ENCODE data around the gene FARSA.
A peak's percentile ranks its signal among the peaks of the same experiment; 100 is the strongest.
"Not testable (repeated sequence)": the region's sequence is repeated elsewhere in the genome, so short reads cannot be mapped to it uniquely, and the experiment has no call there.

FARSA gene

GRCh38 chr19:12915860-12916259 lies 17.7 kb downstream of the FARSA start:
- not testable (repeated sequence) for DNase-seq; H3K27me3 Mint-ChIP-seq; ATAC-seq (replicated peaks); H3K27ac Mint-ChIP-seq; H3K9me3 Mint-ChIP-seq; H3K4me3 Mint-ChIP-seq
- Mint-ChIP-seq H3K4me1 (ENCODE audit: low read depth in 2 of 2) (peaks cover 14 to 15% of the 10 kb centered on the region in 2 donors), H3K36me3 (ENCODE audit: insufficient read depth) (peaks cover 16% of the 10 kb centered on the region)

- ATAC-seq (replicated peaks) (peak; percentile 85), DNase-seq (peak; percentile 18 to 38 (median 26))
- H3K36me3 Mint-ChIP-seq (ENCODE audit: insufficient read depth) = peaks cover 6% of the 10 kb centered on the region
- H3K4me1 Mint-ChIP-seq (ENCODE audit: low read depth in 2 of 2) = peaks cover 11 to 12% of the 10 kb centered on the region in 2 donors
- H3K9me3 Mint-ChIP-seq = no peaks in the 10 kb centered on the region
- no peaks in the 10 kb centered on the region for H3K27me3 Mint-ChIP-seq
- peak overlapping the region; percentile 52 to 69 for H3K4me3 Mint-ChIP-seq
- peak overlapping the region; percentile 89 to 97 for H3K27ac Mint-ChIP-seq
Observed at GRCh38 chr19:12913851-12914690, 19.4 kb downstream of the FARSA start.

GRCh38 chr19:12913011-12913561 lies 20.4 kb downstream of the FARSA start:
- no peak for ATAC-seq (replicated peaks)
- peaks cover 6 to 9% of the 10 kb centered on the region in 2 donors for H3K4me1 Mint-ChIP-seq (ENCODE audit: low read depth in 2 of 2)
- DNase-seq = no peak
- H3K27ac Mint-ChIP-seq = peak overlapping the region in 1 of 2 donors; percentile 97
- no peaks in the 10 kb centered on the region for H3K9me3 Mint-ChIP-seq
- H3K36me3 Mint-ChIP-seq (ENCODE audit: insufficient read depth) = peaks cover 5% of the 10 kb centered on the region
- H3K4me3 Mint-ChIP-seq = no peak overlapping the region
- H3K27me3 Mint-ChIP-seq = no peaks in the 10 kb centered on the region

DNA sequence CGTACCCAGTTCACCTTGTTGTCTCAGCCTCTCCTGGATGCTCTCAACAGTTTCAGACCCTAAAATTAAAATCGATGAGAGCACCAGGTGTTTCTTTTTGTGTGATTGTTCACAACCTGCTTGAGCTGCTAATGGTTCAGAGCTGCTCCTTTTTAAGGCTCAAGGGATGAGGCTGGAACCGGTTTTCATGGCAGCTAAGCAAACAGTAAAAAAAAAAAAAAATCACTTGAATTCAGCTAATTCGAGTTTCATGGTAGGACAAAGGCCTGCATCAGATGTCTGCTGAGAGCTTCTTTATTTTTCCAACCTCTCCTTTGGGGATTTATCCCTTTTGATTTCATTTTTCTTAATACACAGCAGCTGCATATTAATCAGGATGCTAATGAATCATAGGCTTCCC lies 20.9 kb downstream of the FARSA start:
- Mint-ChIP-seq H3K27ac (peak overlapping the region in 1 of 2 donors; percentile 85), H3K4me3 (no peak overlapping the region), H3K4me1 (ENCODE audit: low read depth in 2 of 2) (peaks cover 6 to 9% of the 10 kb centered on the region in 2 donors), H3K36me3 (ENCODE audit: insufficient read depth) (peaks cover 5% of the 10 kb centered on the region), H3K27me3 (no peaks in the 10 kb centered on the region), H3K9me3 (no peaks in the 10 kb centered on the region)
- DNase-seq (no peak), ATAC-seq (replicated peaks) (no peak)

DNA sequence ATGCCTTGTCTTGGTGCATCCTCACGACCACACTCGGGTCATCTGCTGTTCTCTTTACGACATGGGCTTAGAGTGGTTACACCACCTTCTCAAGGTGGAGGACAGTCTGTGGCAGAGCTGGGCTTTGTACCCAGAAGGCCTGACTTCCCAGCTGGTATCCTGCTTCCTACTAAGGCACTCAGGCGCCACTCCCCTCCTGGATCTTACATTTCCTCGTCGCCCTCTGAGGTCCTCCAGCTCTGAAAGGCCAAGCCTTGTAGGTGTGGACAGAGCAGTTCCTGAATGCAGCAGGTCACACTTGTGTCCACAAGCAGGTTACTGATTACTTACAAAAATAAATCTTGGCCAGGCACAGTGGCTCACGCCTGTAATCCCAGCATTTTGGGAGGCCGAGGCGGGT lies 26.3 kb downstream of the FARSA start:
- Mint-ChIP-seq H3K27me3 (no peaks in the 10 kb centered on the region), H3K27ac (no peak overlapping the region), H3K4me3 (no peak overlapping the region), H3K9me3 (no peaks in the 10 kb centered on the region), H3K4me1 (ENCODE audit: low read depth in 2 of 2) (no peaks in the 10 kb centered on the region), H3K36me3 (ENCODE audit: insufficient read depth) (peaks cover 5% of the 10 kb centered on the region)
- ATAC-seq (replicated peaks) (no peak), DNase-seq (no peak)

DNA sequence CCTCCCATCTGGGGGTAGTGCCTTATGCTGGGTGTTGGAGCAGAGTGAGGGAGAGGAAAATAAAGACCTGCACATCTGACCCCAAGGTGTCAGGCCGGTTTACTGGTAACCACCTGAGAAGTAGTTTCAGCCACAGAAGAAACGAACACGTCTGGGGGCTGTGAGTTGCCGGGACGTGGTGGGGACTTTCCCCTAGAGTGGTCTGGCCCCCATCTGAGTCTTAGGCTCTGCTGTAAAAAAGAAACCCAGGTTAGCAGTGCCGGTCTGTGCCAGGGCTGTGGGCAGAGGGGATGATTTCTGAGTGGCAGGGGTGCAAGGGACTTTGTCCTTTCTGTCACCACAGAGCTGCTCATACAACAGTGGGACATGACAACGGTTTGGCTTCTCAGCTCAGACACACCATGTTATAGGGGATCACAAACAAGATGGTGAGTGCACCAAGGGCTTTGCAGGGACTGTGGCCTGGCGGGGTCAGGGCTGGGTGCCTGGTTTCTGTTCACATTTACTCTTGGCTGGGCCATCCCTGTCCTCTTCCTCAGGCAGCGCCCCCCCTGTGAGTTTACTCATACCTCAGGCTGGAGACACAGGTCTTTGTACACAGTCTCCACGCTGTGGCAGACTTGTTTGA lies 33.5 kb downstream of the FARSA start:
- peak overlapping the region in 1 of 2 donors; percentile 28 for H3K27ac Mint-ChIP-seq
- peaks cover 2 to 3% of the 10 kb centered on the region in 2 donors for H3K4me1 Mint-ChIP-seq (ENCODE audit: low read depth in 2 of 2)
- H3K36me3 Mint-ChIP-seq (ENCODE audit: insufficient read depth) = peaks cover 17% of the 10 kb centered on the region
- H3K9me3 Mint-ChIP-seq = no peaks in the 10 kb centered on the region
- no peaks in the 10 kb centered on the region for H3K27me3 Mint-ChIP-seq
- DNase-seq (no peak), ATAC-seq (replicated peaks) (peak; percentile 29)
- no peak overlapping the region for H3K4me3 Mint-ChIP-seq

GRCh38 chr19:12896460-12896859 lies 37.1 kb downstream of the FARSA start:
- no peak for DNase-seq
- Mint-ChIP-seq H3K4me3 (no peak overlapping the region), H3K9me3 (no peaks in the 10 kb centered on the region), H3K36me3 (ENCODE audit: insufficient read depth) (peaks cover 20% of the 10 kb centered on the region), H3K4me1 (ENCODE audit: low read depth in 2 of 2) (peaks cover 8 to 10% of the 10 kb centered on the region in 2 donors), H3K27ac (no peak overlapping the region), H3K27me3 (no peaks in the 10 kb centered on the region)
- ATAC-seq (replicated peaks) = no peak

- Mint-ChIP-seq H3K9me3 (no peaks in the 10 kb centered on the region), H3K27me3 (no peaks in the 10 kb centered on the region), H3K4me1 (ENCODE audit: low read depth in 2 of 2) (peaks cover 17 to 18% of the 10 kb centered on the region in 2 donors), H3K27ac (peak overlapping the region in 1 of 2 donors; percentile 67), H3K36me3 (ENCODE audit: insufficient read depth) (peaks cover 34% of the 10 kb centered on the region), H3K4me3 (peak overlapping the region in 1 of 2 donors; percentile 99)
- no peak for ATAC-seq (replicated peaks)
- DNase-seq = no peak
Observed at GRCh38 chr19:12893582-12893981, 39.9 kb downstream of the FARSA start.

DNA sequence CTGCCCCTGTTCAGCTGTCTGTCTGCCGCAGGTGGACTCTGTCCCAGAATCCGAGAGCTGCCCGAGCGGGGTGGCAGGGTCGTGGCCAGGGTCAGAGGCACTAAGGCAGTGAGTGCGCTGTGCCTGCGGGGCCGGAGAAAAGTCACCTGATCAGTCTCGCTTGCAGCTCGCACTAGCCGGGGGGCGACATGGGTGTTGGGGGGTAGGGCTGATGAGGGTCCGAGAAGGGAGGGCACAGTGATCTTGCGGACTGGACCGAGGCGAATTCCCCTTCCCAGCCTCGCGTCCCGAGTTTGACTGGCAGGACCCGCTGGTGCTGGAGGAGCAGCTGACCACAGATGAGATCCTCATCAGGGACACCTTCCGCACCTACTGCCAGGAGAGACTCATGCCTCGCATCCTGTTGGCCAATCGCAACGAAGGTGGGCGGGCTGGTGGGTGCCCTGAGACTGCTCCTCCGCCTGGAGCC lies 41.9 kb downstream of the FARSA start:
- Mint-ChIP-seq H3K27ac (peak overlapping the region; percentile 92 to 96), H3K36me3 (ENCODE audit: insufficient read depth) (peaks cover 29% of the 10 kb centered on the region), H3K27me3 (no peaks in the 10 kb centered on the region), H3K4me1 (ENCODE audit: low read depth in 2 of 2) (peaks cover 18% of the 10 kb centered on the region in 2 donors), H3K4me3 (peak overlapping the region; percentile 96 to 99), H3K9me3 (no peaks in the 10 kb centered on the region)
- DNase-seq (no peak), ATAC-seq (replicated peaks) (no peak)

GRCh38 chr19:12890787-12891552 lies 42.5 kb downstream of the FARSA start, which contains the start of gene GCDH:
TSS of gene GCDH (plus strand) at chr19:12891160. CDS start at chr19:12891305, 145 bp downstream.
- Mint-ChIP-seq H3K27ac (peak within 1 kb of the TSS; percentile 92 to 96), H3K4me1 (ENCODE audit: low read depth in 2 of 2) (peaks cover 21% of the 10 kb centered on the region in 2 donors), H3K4me3 (peak within 1 kb of the TSS; percentile 96 to 99), H3K27me3 (no peaks in the 10 kb centered on the region), H3K9me3 (no peaks in the 10 kb centered on the region), H3K36me3 (ENCODE audit: insufficient read depth) (peaks cover 30% of the 10 kb centered on the region)
- ATAC-seq (replicated peaks) = peak; percentile 91
- peak; percentile 91 to 95 (median 93) for DNase-seq

DNA sequence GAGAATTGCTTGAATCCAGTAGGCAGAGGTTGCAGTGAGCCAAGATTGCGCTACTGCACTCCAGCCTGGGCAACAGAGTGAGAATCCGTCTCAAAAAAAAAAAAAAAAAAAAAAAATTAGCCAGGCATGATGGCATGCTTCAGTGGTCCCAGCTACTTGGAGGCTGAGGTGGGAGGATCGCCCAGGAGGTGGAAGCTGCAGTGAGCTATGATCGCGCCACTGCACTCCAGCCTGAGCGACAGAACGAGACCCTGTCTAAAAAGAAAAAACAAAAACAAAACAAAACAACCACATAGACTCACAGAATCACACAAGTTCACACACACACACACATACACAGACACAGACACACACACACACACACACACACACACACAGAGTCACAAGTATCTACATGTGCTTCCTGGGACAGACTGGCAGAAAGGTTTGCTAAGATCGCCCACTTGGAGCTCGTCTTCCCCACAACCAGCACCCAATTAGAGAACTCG lies 43.2 kb downstream of the FARSA start:
- H3K27me3 Mint-ChIP-seq; H3K9me3 Mint-ChIP-seq; ATAC-seq (replicated peaks); DNase-seq: not testable (repeated sequence)
- Mint-ChIP-seq H3K4me1 (ENCODE audit: low read depth in 2 of 2) (peaks cover 21% of the 10 kb centered on the region in 2 donors), H3K27ac (peak overlapping the region; percentile 92 to 96), H3K4me3 (peak overlapping the region; percentile 96 to 99), H3K36me3 (ENCODE audit: insufficient read depth) (peaks cover 24% of the 10 kb centered on the region)

DNA sequence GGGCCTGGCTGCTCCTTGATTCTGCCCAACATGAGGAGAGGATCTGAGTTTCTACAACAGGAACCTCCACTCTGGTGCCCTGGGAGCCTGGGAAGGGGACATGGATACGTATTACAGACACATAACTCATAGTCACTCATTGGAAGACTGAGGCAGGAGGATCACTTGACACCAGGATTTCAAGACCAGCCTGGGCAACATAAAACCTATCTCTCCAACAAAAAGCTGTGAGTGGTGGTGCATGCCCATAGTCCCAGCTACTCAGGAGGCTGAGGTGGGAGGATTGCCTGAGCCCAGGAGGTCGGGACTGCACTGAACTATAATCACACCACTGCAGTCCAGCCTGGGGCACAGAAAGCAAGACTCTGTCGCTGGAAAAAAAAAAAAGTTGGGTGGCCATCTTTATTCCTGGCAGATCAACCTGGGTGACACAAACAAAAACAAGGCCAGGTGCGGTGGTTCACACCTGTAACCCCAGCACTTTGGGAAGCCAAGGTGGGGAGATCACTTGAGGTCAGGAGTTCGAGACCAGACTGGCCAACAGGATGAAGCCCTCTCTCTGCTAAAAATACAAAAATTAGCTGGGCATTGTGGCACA lies 45.4 kb downstream of the FARSA start:
- no peak overlapping the region for H3K27ac Mint-ChIP-seq
- H3K9me3 Mint-ChIP-seq = no peaks in the 10 kb centered on the region
- no peak overlapping the region for H3K4me3 Mint-ChIP-seq

More for the DNA sequence above, 45.4 kb downstream of the FARSA start:
- Mint-ChIP-seq H3K4me1 (ENCODE audit: low read depth in 2 of 2) (peaks cover 27 to 29% of the 10 kb centered on the region in 2 donors), H3K36me3 (ENCODE audit: insufficient read depth) (peaks cover 23% of the 10 kb centered on the region), H3K27me3 (no peaks in the 10 kb centered on the region)
- DNase-seq (no peak), ATAC-seq (replicated peaks) (no peak)

Data from effector memory CD8-positive, alpha-beta T cell (primary cell).